ENCODE measurements around the gene ALDH2.
"Not testable (repeated sequence)": the region's sequence is repeated elsewhere in the genome, so short reads cannot be mapped to it uniquely, and the experiment has no call there.

The ALDH2 gene

GRCh38 chr12:111791507-111791906 lies 24.8 kb downstream of the ALDH2 start:
- DNase-seq, result no peak

DNA sequence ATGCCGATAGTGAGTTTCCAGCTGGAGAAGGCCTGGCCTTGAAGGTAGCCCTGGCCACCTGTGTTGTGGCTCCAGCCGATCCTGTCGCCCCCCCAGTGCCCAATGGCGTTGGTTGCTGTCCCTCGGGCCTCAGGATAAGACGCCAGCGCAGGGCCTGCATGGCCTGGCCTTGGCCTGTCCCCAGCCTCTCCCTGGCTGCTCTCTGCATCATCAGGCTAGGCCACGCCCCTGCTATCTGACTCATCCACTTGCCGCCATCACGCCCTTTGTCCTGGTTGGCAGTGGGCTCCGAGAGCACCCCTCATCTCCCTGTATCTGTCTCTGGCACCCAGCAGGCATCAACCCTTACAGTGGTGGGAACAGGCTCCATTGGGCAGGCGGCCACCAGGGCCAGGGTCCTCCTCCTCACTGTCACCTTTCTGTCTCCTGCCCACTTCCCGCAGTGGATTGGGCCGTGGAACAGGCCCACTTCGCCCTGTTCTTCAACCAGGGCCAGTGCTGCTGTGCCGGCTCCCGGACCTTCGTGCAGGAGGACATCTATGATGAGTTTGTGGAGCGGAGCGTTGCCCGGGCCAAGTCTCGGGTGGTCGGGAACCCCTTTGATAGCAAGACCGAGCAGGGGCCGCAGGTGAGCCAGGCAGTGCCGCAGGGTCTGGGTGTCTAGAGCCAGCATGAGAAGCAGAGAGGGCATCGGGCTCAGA lies 25.6 kb downstream of the ALDH2 start:
- DNase-seq, result no peak

DNA sequence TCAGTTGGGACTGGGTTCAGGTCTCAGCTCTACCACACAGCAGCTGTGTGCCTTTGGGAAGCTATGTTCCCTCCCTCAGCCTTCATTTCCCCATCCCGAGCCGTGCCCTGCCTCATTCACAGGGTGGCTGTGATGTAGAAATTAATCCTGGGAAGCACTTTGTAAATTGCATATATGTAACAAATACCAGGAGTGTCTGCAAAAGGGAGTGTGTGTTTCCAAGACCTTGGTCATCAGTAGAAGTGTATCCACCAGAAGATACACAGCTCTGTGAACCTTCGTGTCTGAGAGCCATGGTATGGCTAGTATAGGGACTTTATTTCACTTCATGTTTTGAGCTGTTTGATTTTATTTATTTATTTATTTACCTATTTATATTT lies 26.1 kb downstream of the ALDH2 start:
- no peak for DNase-seq

GRCh38 chr12:111798182-111798581 lies 31.4 kb downstream of the ALDH2 start:
- no peak for DNase-seq

- no peak for DNase-seq
Observed at GRCh38 chr12:111799758-111800157, 33.0 kb downstream of the ALDH2 start.

DNA sequence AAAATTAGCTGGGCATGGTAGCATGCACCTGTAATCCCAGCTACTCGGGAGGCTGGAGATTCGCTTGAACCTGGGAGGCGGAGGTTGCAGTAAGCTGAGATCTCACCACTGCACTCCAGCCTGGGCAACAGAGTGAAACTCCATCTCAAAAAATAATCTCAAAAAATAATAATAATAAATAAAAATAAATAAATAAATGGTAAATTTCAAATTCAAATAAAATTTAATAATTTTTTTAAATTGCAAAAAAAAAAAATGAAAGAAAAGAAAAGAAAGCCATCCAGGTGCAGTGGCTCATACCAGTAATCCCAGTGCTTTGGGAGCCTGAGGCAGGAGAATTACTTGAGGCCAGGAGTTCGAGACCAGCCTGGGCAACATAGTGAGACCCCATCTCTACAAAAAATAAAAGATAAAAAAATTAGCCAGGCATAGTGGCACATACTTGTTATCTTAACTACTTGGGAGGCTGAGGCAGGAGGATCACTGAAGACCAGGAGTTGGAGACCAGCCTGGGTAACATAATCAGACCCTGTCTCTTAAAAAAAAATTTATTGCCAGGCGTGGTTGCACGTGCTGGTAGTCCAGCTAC lies 36.4 kb downstream of the ALDH2 start:
- DNase-seq, result no peak

GRCh38 chr12:111803851-111804250 lies 37.1 kb downstream of the ALDH2 start:
- no peak for DNase-seq

- DNase-seq, result no peak
Observed at GRCh38 chr12:111806304-111806703, 39.6 kb downstream of the ALDH2 start.

GRCh38 chr12:111807232-111807631 lies 40.5 kb downstream of the ALDH2 start:
- DNase-seq, result no peak

- peak; percentile 60 to 72 for DNase-seq
Observed at GRCh38 chr12:111812881-111813741, 46.4 kb downstream of the ALDH2 start.

GRCh38 chr12:111816065-111816615 lies 49.4 kb downstream of the ALDH2 start:
- no peak for DNase-seq

DNA sequence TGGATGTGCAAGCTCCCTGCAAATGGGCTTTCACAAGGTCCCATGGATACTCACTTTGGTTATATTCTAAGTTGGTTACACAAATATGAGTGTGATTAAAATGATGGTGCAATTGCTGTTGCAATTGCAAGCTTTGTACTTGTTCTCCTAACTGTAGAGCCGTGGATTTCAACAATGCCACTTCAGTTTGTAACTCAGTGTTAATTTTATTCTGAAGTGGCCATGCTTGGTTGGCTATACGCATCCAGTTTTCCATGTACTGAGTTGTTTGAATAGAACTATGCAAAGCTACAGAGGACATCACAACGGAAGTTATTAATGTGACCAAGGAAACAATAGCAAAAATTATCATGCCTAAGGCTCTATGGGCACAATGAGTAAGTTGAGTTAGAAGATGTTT lies 50.2 kb downstream of the ALDH2 start:
- DNase-seq, result not testable (repeated sequence)

DNA sequence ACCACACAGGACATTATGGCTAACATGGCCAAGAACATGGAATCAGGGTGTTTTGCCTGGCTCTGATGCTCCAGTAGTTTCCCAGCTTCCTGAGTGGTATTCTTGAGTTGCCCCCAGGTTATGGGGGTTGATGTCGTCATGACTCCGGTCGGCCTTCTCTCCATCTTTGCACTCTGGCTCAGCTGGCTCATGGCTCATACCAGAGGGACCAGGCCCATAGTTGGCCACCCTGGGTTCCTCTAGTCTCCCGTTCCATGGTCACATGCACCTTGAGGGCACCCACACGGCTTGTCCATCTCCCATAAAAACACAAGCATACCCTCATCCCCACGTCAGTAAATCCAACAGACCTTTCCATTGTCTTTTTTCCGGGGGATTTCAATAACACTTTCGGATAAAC lies 51.6 kb downstream of the ALDH2 start:
- no peak for DNase-seq

GRCh38 chr12:111819191-111820158 lies 52.7 kb downstream of the ALDH2 start:
- no peak for DNase-seq

DNA sequence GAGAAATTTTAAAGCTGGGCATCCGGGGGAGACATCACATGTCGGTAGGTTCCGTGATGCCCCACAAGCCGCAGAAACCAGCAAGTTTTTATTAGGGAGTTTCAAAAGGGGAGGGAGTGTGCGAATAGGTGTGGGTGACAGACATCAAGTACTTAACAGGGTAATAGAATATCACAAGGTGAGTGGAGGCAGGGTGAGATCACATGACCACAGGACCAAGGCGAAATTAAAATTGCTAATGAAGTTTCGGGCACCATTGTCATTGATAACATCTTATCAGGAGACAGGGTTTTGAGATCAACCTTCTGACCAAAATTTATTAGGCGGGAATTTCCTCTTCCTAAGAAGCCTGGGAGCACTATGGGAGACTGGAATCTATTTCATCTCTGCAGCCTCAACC lies 54.1 kb downstream of the ALDH2 start:
- DNase-seq, result not testable (repeated sequence)

DNA sequence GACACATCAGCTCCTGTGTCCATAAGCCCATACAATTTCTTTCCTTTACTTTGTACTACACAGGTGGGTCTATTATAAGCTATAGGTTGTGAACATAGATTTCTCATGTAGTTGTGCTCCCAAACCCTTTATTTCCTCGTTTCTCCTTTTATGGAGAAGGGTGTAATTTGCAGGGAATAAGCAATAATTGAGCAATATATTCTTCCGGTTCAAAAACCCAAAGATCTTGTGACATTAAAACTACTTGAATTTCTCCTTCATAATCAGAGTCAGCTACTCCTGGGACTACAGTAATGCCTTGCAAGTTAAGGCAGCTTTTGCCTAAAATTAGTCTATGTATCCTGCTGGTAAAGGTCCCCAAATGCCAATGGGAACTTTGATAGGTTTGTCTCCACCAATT lies 56.2 kb downstream of the ALDH2 start:
- DNase-seq, result no peak

DNA sequence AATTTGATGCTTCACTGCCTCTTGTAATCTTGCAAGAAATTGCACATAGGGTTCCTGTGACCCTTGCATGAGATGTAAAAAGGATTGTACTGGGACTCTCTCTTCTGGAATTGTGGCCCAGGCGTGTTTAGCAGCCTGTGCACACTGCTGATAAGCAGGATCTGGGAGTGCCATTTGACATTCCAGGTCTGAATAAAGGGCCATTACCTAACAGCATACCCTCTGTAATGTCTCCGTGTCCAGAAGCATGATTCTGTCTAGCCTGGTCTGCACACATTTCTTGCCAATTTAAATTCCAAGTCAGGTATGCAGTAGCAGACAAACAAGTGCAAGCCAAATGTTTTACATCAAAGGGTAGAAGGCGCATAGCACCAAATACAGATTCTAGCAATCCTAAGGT lies 57.2 kb downstream of the ALDH2 start:
- no peak for DNase-seq

GRCh38 chr12:111824312-111824711 lies 57.6 kb downstream of the ALDH2 start:
- not testable (repeated sequence) for DNase-seq

DNA sequence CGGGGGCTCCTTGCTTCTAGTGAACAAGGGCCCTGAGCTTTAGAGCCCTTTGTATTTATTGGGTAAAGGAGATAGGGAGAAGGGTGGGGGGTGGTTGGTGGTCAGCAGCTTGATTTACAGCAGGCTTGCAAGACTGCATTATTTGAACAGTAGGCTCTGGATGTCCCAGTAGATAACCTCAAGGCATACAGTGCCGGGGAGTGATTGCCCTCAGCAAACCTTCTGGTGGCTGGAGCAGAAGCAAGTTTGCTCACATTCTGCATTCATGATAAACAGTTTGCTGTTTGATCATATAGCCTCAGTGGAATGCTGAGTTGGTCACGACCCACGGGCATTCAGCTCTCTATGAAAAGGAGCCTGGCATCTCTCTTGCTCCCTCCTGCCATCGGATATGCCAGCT lies 58.8 kb downstream of the ALDH2 start:
- DNase-seq, result no peak

DNA sequence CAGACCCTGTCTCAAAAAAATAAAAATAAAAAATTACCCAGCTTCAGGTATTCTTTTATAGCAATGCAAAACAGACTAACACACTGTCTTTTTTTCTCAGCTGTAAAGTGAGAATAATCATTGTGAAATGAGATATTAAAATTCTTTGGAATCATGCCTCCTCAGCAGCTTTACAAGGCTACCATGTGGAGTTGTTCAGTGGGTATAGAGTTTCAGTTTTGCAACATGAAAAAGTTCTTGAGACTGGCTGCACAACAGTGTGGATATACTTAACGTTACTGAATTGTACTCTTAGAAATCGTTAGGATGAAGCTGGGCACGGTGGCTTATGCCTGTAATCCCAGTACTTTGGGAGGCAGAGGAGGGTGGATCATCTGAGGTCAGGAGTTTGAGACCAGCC lies 59.6 kb downstream of the ALDH2 start:
- DNase-seq, result no peak

GRCh38 chr12:111826992-111827391 lies 60.3 kb downstream of the ALDH2 start:
- no peak for DNase-seq

DNA sequence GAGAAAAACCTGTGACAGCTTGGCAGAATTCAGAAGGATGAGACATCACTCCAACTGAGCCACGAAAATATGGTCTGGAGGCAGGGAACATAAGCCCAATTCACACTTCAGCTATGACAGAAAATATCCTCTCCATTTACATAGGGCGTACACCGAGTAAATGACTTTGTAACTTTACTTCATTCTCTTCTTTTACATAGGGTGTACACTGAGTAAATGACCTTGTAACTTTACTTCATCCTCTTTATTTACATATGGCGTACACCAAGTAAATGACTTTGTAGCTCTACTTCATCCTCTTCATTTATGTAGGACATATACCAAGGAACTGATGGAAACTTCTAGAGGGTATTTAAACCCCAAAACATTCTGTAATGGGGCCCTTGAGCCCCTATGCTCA lies 61.2 kb downstream of the ALDH2 start:
- no peak for DNase-seq

Measured in activated CD4-positive, alpha-beta T cell treated with anti-CD3 and anti-CD28 coated beads, Interleukin-2, amount 50 U/mL, for 48 hours (primary cell).